ENCODE results near the gene P3H2.

GRCh38 chr3:189999718-190000117 is 121.0 kb downstream of the P3H2 start:
- TF ChIP-seq, protein P1, sequence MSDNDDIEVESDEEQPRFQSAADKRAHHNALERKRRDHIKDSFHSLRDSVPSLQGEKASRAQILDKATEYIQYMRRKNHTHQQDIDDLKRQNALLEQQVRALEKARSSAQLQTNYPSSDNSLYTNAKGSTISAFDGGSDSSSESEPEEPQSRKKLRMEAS (IDR thresholded peaks at IDR 0.05; ENCODE audit: low read depth, low read length): no peak
- TF ChIP-seq CTCF (IDR thresholded peaks at IDR 0.05; ENCODE audit: low read depth, low read length) (no peak), POLR2A (IDR thresholded peaks at IDR 0.05; ENCODE audit: extremely low read depth, insufficient read length) (no peak), MYC (IDR thresholded peaks at IDR 0.05; ENCODE audit: low read depth, low read length) (no peak)

Data from NB4 (cell line).